IPS DF 6.9 (cell line): Measurements from ENCODE around the gene POLE2.
A peak's percentile ranks its signal among the peaks of the same experiment; 100 is the strongest.
"Not testable (repeated sequence)": the region's sequence is repeated elsewhere in the genome, so short reads cannot be mapped to it uniquely, and the experiment has no call there.

Experiments used
- DNase-seq: peaks from one replicate; pipeline ENCODE4 v3.0.0-alpha.2; 2013; ENCODE audit warnings: low read depth, low spot score
- H3K27ac ChIP-seq: one replicate; pipeline ENCODE4 v1.5.1; 2013; ENCODE audit warnings: low read length, control low read depth
- H3K27me3 ChIP-seq: 2 replicates; pipeline ENCODE4 v1.6.1; 2013; ENCODE audit warnings: mild to moderate bottlenecking, low read length; ENCODE audit not compliant: control insufficient read depth, insufficient read depth
- H3K36me3 ChIP-seq: 2 replicates; pipeline ENCODE4 v1.6.1; 2013; ENCODE audit warnings: low read length; ENCODE audit not compliant: control insufficient read depth, insufficient read depth
- H3K4me1 ChIP-seq: 2 replicates; pipeline ENCODE4 v1.6.1; 2013; ENCODE audit warnings: low read length; ENCODE audit not compliant: control insufficient read depth, insufficient read depth
- H3K4me3 ChIP-seq: 2 replicates; pipeline ENCODE4 v1.5.1; 2013; ENCODE audit warnings: mild to moderate bottlenecking, low read length
- H3K9me3 ChIP-seq: 2 replicates; pipeline ENCODE4 v1.6.1; 2013; ENCODE audit warnings: low read length, inconsistent platforms; ENCODE audit not compliant: control insufficient read depth, insufficient read depth
- WGBS: extraction: QIAGEN DNeasy Blood & Tissue Kit; methylation state at CpG from one replicate; pipeline ENCODE4 v1.1.7; 2013; ENCODE audit warnings: mixed read lengths, missing lambda C conversion rate; ENCODE audit not compliant: insufficient read length, insufficient coverage; 5-methylcytosine and 5-hydroxymethylcytosine counted together

Gene POLE2

DNA sequence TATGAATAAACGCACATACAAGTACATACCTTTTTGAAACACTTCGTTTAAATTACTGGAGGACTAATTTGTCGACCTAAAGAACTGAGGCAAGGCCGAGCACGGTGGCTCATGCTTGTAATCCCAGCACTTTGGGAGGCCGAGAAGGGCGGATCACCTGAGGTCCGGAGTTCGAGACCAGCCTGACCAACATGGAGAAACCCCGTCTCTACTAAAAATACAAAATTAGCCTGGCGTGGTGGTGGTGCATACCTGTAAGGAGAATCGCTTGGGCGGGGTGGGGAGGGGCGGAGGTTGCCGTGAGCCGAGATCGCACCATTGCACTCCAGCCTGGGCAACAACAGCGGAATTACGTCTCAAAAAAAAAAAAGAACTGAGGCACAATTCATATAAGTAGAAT, 68.7 kb downstream of the POLE2 start:
- not testable (repeated sequence) for H3K27ac ChIP-seq, H3K27me3 ChIP-seq, H3K4me1 ChIP-seq, DNase-seq, H3K36me3 ChIP-seq, H3K9me3 ChIP-seq
- peak overlapping the region; percentile 82; the same call in 1 of the 2 replicates for H3K4me3 ChIP-seq
- 100% methylated on average over 2 of the region's 19 CpGs for WGBS

- Histone ChIP-seq H3K36me3 (no peaks in the 10 kb centered on the region; the same call in 1 of the 2 replicates), H3K4me1 (no peaks in the 10 kb centered on the region; the same call in none of the 2 replicates), H3K9me3 (no peaks in the 10 kb centered on the region), H3K27me3 (no peaks in the 10 kb centered on the region), H3K27ac (no peak overlapping the region), H3K4me3 (no peak overlapping the region)
- WGBS = no CpG with 5 or more reads among the region's 6 CpGs
- no peak for DNase-seq
Observed at GRCh38 chr14:49617852-49618519, 70.0 kb downstream of the POLE2 start.

- Histone ChIP-seq H3K9me3 (no peaks in the 10 kb centered on the region), H3K27ac (no peak overlapping the region), H3K4me1 (no peaks in the 10 kb centered on the region; the same call in 1 of the 2 replicates), H3K36me3 (no peaks in the 10 kb centered on the region; the same call in 1 of the 2 replicates), H3K27me3 (no peaks in the 10 kb centered on the region), H3K4me3 (no peak overlapping the region)
- WGBS = no CpG with 5 or more reads among the region's 6 CpGs
- no peak for DNase-seq
Observed at GRCh38 chr14:49615776-49616175, 72.2 kb downstream of the POLE2 start.

DNA sequence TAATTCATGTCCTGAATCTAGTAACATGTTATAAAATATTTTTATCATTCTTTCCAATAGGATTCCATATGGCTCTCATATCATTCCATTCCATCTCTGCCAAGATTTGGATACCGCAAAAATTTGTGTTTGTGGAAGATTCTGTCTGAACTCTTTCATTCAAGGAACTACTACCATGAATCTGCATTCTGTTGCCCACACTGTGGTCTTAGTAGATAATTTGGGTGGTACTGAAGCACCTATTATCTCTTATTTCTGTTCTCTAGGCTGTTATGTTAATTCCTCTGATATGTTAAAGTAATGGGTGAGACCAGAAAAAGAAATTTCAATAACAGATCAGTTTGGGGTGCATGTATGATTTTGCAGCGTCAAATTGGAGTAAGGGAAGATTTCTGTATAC, 73.8 kb downstream of the POLE2 start:
- no peak for DNase-seq
- H3K9me3 ChIP-seq = no peaks in the 10 kb centered on the region
- WGBS = no CpG with 5 or more reads among the region's 2 CpGs
- no peak overlapping the region for H3K27ac ChIP-seq
- H3K36me3 ChIP-seq = no peaks in the 10 kb centered on the region; the same call in 1 of the 2 replicates
- no peak overlapping the region for H3K4me3 ChIP-seq
- H3K27me3 ChIP-seq = no peaks in the 10 kb centered on the region
- H3K4me1 ChIP-seq = no peaks in the 10 kb centered on the region; the same call in 1 of the 2 replicates

GRCh38 chr14:49612671-49613070, 75.3 kb downstream of the POLE2 start:
- WGBS = no CpG with 5 or more reads among the region's 8 CpGs
- DNase-seq = no peak
- Histone ChIP-seq H3K4me1 (no peaks in the 10 kb centered on the region; the same call in 1 of the 2 replicates), H3K27ac (no peak overlapping the region), H3K4me3 (no peak overlapping the region), H3K36me3 (no peaks in the 10 kb centered on the region; the same call in 1 of the 2 replicates), H3K27me3 (no peaks in the 10 kb centered on the region), H3K9me3 (no peaks in the 10 kb centered on the region)

DNA sequence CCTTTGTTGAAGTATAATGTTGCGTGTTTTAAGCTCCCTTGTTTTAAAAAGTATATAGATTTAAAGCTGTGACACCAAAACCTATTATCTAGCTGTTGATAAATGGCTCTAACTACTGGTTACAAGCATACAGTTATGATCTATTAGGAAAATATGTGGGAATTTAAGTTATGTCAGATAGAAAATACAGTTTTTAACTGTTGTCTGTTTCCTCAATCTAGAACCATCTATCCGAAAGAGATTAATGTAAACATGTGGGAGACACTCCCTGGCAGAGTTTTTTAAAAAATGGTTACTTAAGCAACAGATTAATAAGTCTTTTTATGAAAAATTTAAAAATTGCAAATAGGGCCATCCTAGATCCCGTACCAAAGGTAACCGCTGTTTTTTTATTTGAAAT, 75.8 kb downstream of the POLE2 start:
- DNase-seq = no peak
- Histone ChIP-seq H3K9me3 (no peaks in the 10 kb centered on the region), H3K4me3 (no peak overlapping the region), H3K36me3 (no peaks in the 10 kb centered on the region; the same call in 1 of the 2 replicates), H3K27ac (no peak overlapping the region), H3K27me3 (no peaks in the 10 kb centered on the region), H3K4me1 (no peaks in the 10 kb centered on the region; the same call in 1 of the 2 replicates)
- no CpG with 5 or more reads among the region's 4 CpGs for WGBS

GRCh38 chr14:49607583-49607982, 80.4 kb downstream of the POLE2 start:
- no CpG with 5 or more reads among the region's 6 CpGs for WGBS

GRCh38 chr14:49598485-49599300, 89.3 kb downstream of the POLE2 start, which contains the start of gene LRR1:
TSS of gene LRR1 (plus strand) at chr14:49598940. CDS start at chr14:49599021, 81 bp downstream.
- H3K4me3 ChIP-seq = peak within 1 kb of the TSS; percentile 80
- no peaks in the 10 kb centered on the region for H3K27me3 ChIP-seq
- H3K36me3 ChIP-seq = no peaks in the 10 kb centered on the region
- H3K4me1 ChIP-seq = no peaks in the 10 kb centered on the region
- no peak for DNase-seq
- H3K27ac ChIP-seq = no peak within 1 kb of the TSS
- WGBS = no CpG with 5 or more reads among the region's 77 CpGs
- no peaks in the 10 kb centered on the region for H3K9me3 ChIP-seq

More at GRCh38 chr14:49607583-49607982, 80.4 kb downstream of the POLE2 start:
- peaks cover 9% of the 10 kb centered on the region; the same call in 1 of the 2 replicates for H3K36me3 ChIP-seq
- no peak for DNase-seq
- no peaks in the 10 kb centered on the region for H3K4me1 ChIP-seq
- H3K27me3 ChIP-seq = no peaks in the 10 kb centered on the region
- no peaks in the 10 kb centered on the region for H3K9me3 ChIP-seq
- no peak overlapping the region for H3K4me3 ChIP-seq
- H3K27ac ChIP-seq = no peak overlapping the region

DNA sequence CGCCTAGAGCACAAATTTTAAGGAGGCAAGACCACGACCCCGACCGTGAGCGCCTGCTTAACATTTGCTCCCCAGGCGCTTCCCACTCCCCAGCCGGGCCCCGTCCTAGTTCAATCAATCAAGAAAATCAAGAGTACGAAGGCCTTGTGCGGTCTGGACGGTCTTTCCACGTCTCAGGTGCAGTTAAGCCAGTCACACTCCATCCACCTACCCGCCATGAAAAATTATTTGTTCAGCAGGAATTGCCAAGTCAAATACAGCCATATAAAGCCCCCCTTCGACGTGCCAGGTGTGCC, 89.9 kb downstream of the POLE2 start:
- H3K4me3 ChIP-seq = peak overlapping the region; percentile 80; the same call in 1 of the 2 replicates
- WGBS = no CpG with 5 or more reads among the region's 15 CpGs
- no peaks in the 10 kb centered on the region for H3K9me3 ChIP-seq
- H3K27me3 ChIP-seq = no peaks in the 10 kb centered on the region
- no peaks in the 10 kb centered on the region for H3K36me3 ChIP-seq
- no peaks in the 10 kb centered on the region for H3K4me1 ChIP-seq
- H3K27ac ChIP-seq = no peak overlapping the region
- no peak for DNase-seq

GRCh38 chr14:49594347-49595091, 93.5 kb downstream of the POLE2 start:
- WGBS = no CpG with 5 or more reads among the region's 4 CpGs
- H3K27ac ChIP-seq = no peak overlapping the region
- H3K36me3 ChIP-seq = no peaks in the 10 kb centered on the region
- H3K27me3 ChIP-seq = no peaks in the 10 kb centered on the region
- DNase-seq = no peak
- H3K4me1 ChIP-seq = no peaks in the 10 kb centered on the region
- no peaks in the 10 kb centered on the region for H3K9me3 ChIP-seq
- H3K4me3 ChIP-seq = no peak overlapping the region
